SK-N-SH treated with all-trans-retinoic acid at 6 μM for 48 hours (cell line): ENCODE data around the gene PTPRJ.

Experiments
- CSRNP3 ChIP-seq: fragments of 250-450 bp; sonication (Bioruptor Pico); IDR thresholded peaks from 2 replicates; pipeline ENCODE4 v1.5.1; 2021; ENCODE audit warnings: mild to moderate bottlenecking, moderate library complexity
- OSR1 ChIP-seq: fragments of 250-450 bp; sonication (Bioruptor Pico); IDR thresholded peaks from 2 replicates; pipeline ENCODE4 v1.8.0; 2022; ENCODE audit warnings: moderate library complexity, mild to moderate bottlenecking, inconsistent platforms
- PATZ1 ChIP-seq: fragments of 250-450 bp; sonication (Bioruptor Pico); IDR thresholded peaks from 2 replicates; pipeline ENCODE4 v1.8.0; 2020; ENCODE audit warnings: mild to moderate bottlenecking, moderate library complexity, borderline replicate concordance
- RARB ChIP-seq: fragments of 250-450 bp; sonication (Bioruptor Pico); IDR thresholded peaks from 2 replicates; pipeline ENCODE4 v1.8.0; 2021; ENCODE audit warnings: mild to moderate bottlenecking, moderate library complexity
- TOX ChIP-seq: fragments of 250-450 bp; sonication (Bioruptor Pico); IDR thresholded peaks from 2 replicates; pipeline ENCODE4 v1.8.0; 2021; ENCODE audit warnings: mild to moderate bottlenecking, moderate library complexity, borderline replicate concordance
- TSHZ2 ChIP-seq: fragments of 250-450 bp; sonication (Bioruptor Pico); IDR thresholded peaks from 2 replicates; pipeline ENCODE4 v1.5.0; 2020; ENCODE audit warnings: mild to moderate bottlenecking, moderate library complexity
- ZFP3 ChIP-seq: fragments of 250-450 bp; sonication (Bioruptor Pico); IDR thresholded peaks from 2 replicates; pipeline ENCODE4 v1.5.0; 2020; ENCODE audit warnings: mild to moderate bottlenecking, moderate library complexity
- ZFP30 ChIP-seq: fragments of 450-650 bp; formaldehyde crosslinking; IDR thresholded peaks from 2 replicates; pipeline ENCODE4 v1.5.0; 2022; ENCODE audit warnings: mild to moderate bottlenecking, moderate library complexity
- ZNF565 ChIP-seq: fragments of 450-650 bp; formaldehyde crosslinking; conservative IDR thresholded peaks from 2 replicates; pipeline ENCODE4 v1.5.0; 2020; ENCODE audit warnings: low read depth, mild to moderate bottlenecking, moderate library complexity
- ZNF70 ChIP-seq: fragments of 450-650 bp; formaldehyde crosslinking; IDR thresholded peaks from 2 replicates; pipeline ENCODE4 v1.5.0; 2020; ENCODE audit warnings: mild to moderate bottlenecking, moderate library complexity

GRCh38 chr11:48047616-48048015 is 67.3 kb downstream of the PTPRJ start:
- TF ChIP-seq ZFP3 (CRISPR knock-in tag) = no peak
- no peak for TF ChIP-seq OSR1 (CRISPR knock-in tag)
- no peak for TF ChIP-seq TOX (CRISPR knock-in tag)
- no peak for TF ChIP-seq ZFP30 (CRISPR knock-in tag)
- TF ChIP-seq RARB (CRISPR knock-in tag) = no peak
- TF ChIP-seq CSRNP3 (CRISPR knock-in tag) = no peak
- no peak for TF ChIP-seq TSHZ2 (CRISPR knock-in tag)
- no peak for TF ChIP-seq ZNF565
- TF ChIP-seq PATZ1 (CRISPR knock-in tag) = no peak
- no peak for TF ChIP-seq ZNF70
